K562 treated with DMSO at 1 percent for 12 hours (cell line): Measurements from ENCODE around the gene BACE1. TPM values are rescaled to one million over a fixed set of nuclear protein-coding genes. Genes with fewer than 3 reads are reported as not detected.

Experiments used
- total RNA-seq: library from RNA; unstranded; fragments of 300-600 nt; gene quantifications from 2 replicates; pipeline ENCODE4 v1.2.3, GENCODE V29; 2022; ENCODE audit not compliant: insufficient read depth

Gene BACE1
- total RNA-seq, result 0.15 and 1.5 TPM in 2 replicates

DNA sequence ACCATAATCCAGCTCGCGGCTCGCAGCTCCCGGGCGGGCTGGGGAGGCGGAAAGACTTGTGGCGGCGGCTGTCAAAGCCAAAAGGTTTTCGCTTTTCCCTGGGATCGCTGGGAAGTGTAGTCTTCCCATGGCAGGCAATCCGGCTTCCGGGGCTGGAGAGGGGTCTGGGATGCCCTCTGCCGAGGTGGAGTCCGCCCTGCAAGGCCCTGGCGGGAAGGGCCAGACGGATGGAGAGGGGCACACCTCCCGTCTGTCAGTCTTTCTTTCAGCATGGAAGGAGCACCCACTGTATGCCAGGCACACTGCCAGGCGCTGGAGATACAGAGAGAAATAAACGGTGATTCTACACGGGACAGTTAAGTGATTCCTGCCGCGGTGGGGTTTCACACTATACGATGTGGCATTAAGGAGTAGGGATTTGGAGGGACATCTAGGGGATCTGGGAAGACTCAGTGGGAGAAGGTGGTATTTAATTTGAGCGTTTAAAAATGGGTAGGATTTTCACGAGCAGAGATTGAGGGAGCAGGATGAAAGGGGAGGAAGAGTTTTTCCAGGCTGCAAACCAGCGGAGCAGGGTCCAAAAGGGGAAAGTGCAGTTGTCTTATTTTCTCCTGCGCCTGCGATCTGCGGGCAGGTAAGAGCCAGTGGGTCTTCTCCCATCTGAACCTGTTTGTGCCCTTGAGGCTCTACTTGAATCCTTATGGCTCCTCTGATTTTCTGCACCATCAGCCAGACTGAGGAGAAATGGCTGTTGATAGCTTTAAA lies at the start of gene BACE1:
TSS of gene BACE1 (minus strand) at position 60 of the 765 bp plus-strand sequence. CDS start 461 bp downstream, outside the sequence.

DNA sequence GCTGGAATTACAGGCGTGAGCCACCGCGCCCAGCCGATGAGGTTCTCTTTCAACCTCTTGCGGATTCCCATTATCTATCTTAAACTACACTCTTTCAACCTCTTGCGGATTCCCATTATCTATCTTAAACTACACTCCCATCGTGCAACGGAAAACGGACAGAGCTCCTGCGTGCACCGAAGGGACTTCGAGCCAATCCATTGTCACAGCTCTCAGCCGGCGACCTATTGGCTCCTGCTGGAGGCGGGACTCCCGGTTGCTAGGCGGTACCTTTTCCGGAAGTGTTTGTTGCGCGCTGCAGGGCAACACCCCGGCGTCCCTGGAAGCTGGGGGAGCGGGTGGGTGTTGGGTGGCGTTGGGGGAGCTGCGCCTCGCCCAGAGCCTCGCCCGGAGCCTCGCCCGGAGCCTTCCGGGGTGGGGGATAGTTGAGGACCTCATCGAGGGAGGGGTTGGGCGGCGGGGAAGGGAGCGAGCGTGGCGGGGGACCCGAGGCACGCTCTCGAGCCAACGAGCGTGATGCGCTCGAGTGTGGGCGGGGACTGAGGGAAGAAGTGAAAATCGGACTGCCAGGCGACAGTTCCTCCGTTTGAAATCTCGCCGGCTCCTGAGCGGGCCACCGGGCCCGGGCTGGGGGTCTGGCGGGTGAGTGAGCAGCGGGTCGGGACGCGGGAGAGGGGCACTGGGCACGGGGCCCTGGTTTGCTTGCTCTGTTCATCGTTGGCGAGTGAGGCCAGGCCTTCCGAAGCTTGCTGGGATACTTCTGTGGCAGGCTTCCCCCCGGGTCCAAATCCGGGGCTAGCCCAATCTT lies 11.7 kb upstream of the BACE1 start, which contains the start of gene CEP164:
TSS of gene CEP164 (plus strand) at position 288 of the 808 bp plus-strand sequence. CDS start 10,733 bp downstream, outside the sequence.

DNA sequence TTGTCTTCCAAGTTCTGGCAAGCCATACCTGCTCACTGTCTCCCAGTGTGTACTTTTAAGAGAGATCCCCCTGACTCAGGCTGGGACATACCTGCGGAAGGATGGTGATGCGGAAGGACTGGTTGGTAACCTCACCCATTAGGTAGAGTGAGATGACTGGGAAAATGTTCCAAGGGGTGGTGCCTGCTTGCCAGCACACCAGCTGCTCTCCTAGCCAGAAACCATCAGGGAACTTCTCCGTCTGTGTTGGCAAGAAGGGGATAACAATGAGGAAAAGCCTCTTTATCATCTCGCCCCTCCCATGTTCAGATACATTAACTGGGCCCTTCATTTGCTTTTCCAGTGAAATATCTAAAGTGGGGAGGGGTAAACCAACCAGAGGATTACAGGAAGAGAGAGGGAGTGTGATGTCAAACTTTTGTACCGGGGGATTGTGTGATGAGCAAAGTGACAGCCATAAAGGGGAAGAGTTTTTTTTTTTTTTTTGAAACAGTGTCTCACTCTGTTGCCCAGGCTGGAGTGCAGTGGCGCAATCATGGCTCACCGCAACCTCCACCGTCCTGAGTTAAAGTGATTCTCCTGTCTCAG lies 25.2 kb downstream of the BACE1 start, which contains the start of gene BACE1-AS:
TSS of gene BACE1-AS (plus strand) at position 538 of the 588 bp plus-strand sequence.

Other genes with a start within 250 kb of the BACE1 start
- gene SIK3, start 217.8 kb downstream of the BACE1 start, total RNA-seq, result 3.7 and 10.7 TPM in 2 replicates
- gene PAFAH1B2, start 172.0 kb downstream of the BACE1 start, total RNA-seq, result 12.2 and 29.6 TPM in 2 replicates
- 10.6 and 24.6 TPM in 2 replicates for gene SIDT2, start 137.5 kb downstream of the BACE1 start, total RNA-seq
- 4.8 and 8.8 TPM in 2 replicates for gene TAGLN, start 116.9 kb downstream of the BACE1 start, total RNA-seq
- 8.0 and 21.6 TPM in 2 replicates for gene PCSK7, start 84.2 kb downstream of the BACE1 start, total RNA-seq
- 7.1 and 12.5 TPM in 2 replicates for gene RNF214, start 83.6 kb downstream of the BACE1 start, total RNA-seq
- 0.78 and 3.7 TPM in 2 replicates for gene BACE1-AS, start 24.9 kb downstream of the BACE1 start, total RNA-seq
- 9.0 and 18.5 TPM in 2 replicates for gene CEP164, start 11.6 kb upstream of the BACE1 start, total RNA-seq